BLaER1 (cell line): Measurements from ENCODE around the gene WFDC2.
A peak's percentile ranks its signal among the peaks of the same experiment; 100 is the strongest.

Experiments used
- H3K27ac ChIP-seq: shearing (Covaris generic); formaldehyde crosslinking; 2 replicates; pipeline ENCODE4 v1.8.1; 2022
- H3K27me3 ChIP-seq: shearing (Covaris generic); formaldehyde crosslinking; 2 replicates; pipeline ENCODE4 v1.8.1; 2022
- H3K36me3 ChIP-seq: shearing (Covaris generic); formaldehyde crosslinking; 2 replicates; pipeline ENCODE4 v1.8.1; 2022
- H3K4me1 ChIP-seq: shearing (Covaris generic); formaldehyde crosslinking; 2 replicates; pipeline ENCODE4 v1.8.1; 2022
- H3K4me2 ChIP-seq: shearing (Covaris generic); formaldehyde crosslinking; 2 replicates; pipeline ENCODE4 v1.8.1; 2022
- H3K4me3 ChIP-seq: shearing (Covaris generic); formaldehyde crosslinking; 2 replicates; pipeline ENCODE4 v1.8.1; 2022
- H3K9ac ChIP-seq: shearing (Covaris generic); formaldehyde crosslinking; 2 replicates; pipeline ENCODE4 v1.8.1; 2022
- H3K9me3 ChIP-seq: shearing (Covaris generic); formaldehyde crosslinking; 2 replicates; pipeline ENCODE4 v1.8.1; 2022
- H4K20me1 ChIP-seq: shearing (Covaris generic); formaldehyde crosslinking; 2 replicates; pipeline ENCODE4 v1.8.1; 2022
- Cebpa-rat ChIP-seq: shearing (Covaris generic); IDR thresholded peaks from 2 replicates; pipeline ENCODE4 v1.8.1; 2022

WFDC2 gene

GRCh38 chr20:45469336-45470261, at the start of gene WFDC2:
WFDC2 (plus strand) TSS chr20:45469753; CDS start chr20:45469782, 29 bp downstream.
- Histone ChIP-seq H3K9ac (peak within 1 kb of the TSS; percentile 71), H3K27ac (peak within 1 kb of the TSS; percentile 71), H4K20me1 (no peaks in the 10 kb centered on the region), H3K4me2 (peak within 1 kb of the TSS; percentile 99), H3K4me1 (peaks cover 24% of the 10 kb centered on the region), H3K4me3 (peak within 1 kb of the TSS; percentile 71), H3K27me3 (peaks cover 26% of the 10 kb centered on the region), H3K9me3 (no peaks in the 10 kb centered on the region), H3K36me3 (no peaks in the 10 kb centered on the region)
- TF ChIP-seq Cebpa-rat: no peak

- peaks cover 24% of the 10 kb centered on the region for H3K4me1 ChIP-seq
Observed at GRCh38 chr20:45420125-45420524, 49.4 kb upstream of the WFDC2 start.

GRCh38 chr20:45423700-45424099, 45.9 kb upstream of the WFDC2 start:
- no peaks in the 10 kb centered on the region for H3K27me3 ChIP-seq
- no peaks in the 10 kb centered on the region for H3K9me3 ChIP-seq
- H3K27ac ChIP-seq: no peak overlapping the region
- no peak overlapping the region for H3K4me2 ChIP-seq
- H3K9ac ChIP-seq: no peak overlapping the region
- H3K4me1 ChIP-seq: no peaks in the 10 kb centered on the region
- peaks cover 87% of the 10 kb centered on the region for H3K36me3 ChIP-seq
- peaks cover 10% of the 10 kb centered on the region for H4K20me1 ChIP-seq
- no peak for TF ChIP-seq Cebpa-rat
- no peak overlapping the region for H3K4me3 ChIP-seq

More at GRCh38 chr20:45420125-45420524, 49.4 kb upstream of the WFDC2 start:
- no peak overlapping the region for H3K4me3 ChIP-seq
- TF ChIP-seq Cebpa-rat: no peak
- H3K9me3 ChIP-seq: no peaks in the 10 kb centered on the region
- H3K9ac ChIP-seq: no peak overlapping the region
- H3K27ac ChIP-seq: no peak overlapping the region
- H3K36me3 ChIP-seq: peaks cover 71% of the 10 kb centered on the region
- no peak overlapping the region for H3K4me2 ChIP-seq
- H4K20me1 ChIP-seq: peaks cover 17% of the 10 kb centered on the region
- H3K27me3 ChIP-seq: no peaks in the 10 kb centered on the region

GRCh38 chr20:45425561-45425960, 44.0 kb upstream of the WFDC2 start:
- Histone ChIP-seq H3K4me2 (no peak overlapping the region), H3K36me3 (peaks cover 69% of the 10 kb centered on the region), H3K27ac (no peak overlapping the region), H4K20me1 (no peaks in the 10 kb centered on the region), H3K27me3 (no peaks in the 10 kb centered on the region), H3K4me1 (no peaks in the 10 kb centered on the region), H3K9me3 (no peaks in the 10 kb centered on the region), H3K4me3 (no peak overlapping the region), H3K9ac (no peak overlapping the region)
- TF ChIP-seq Cebpa-rat: no peak

GRCh38 chr20:45426320-45427016, 43.1 kb upstream of the WFDC2 start:
- H3K9ac ChIP-seq: no peak overlapping the region
- no peak overlapping the region for H3K4me3 ChIP-seq
- H3K4me1 ChIP-seq: peaks cover 4% of the 10 kb centered on the region
- no peak overlapping the region for H3K27ac ChIP-seq
- TF ChIP-seq Cebpa-rat: no peak
- no peak overlapping the region for H3K4me2 ChIP-seq
- no peaks in the 10 kb centered on the region for H4K20me1 ChIP-seq
- H3K9me3 ChIP-seq: no peaks in the 10 kb centered on the region
- peaks cover 60% of the 10 kb centered on the region for H3K36me3 ChIP-seq
- H3K27me3 ChIP-seq: no peaks in the 10 kb centered on the region

- Histone ChIP-seq H4K20me1 (no peaks in the 10 kb centered on the region), H3K9me3 (no peaks in the 10 kb centered on the region), H3K27ac (no peak overlapping the region), H3K4me3 (no peak overlapping the region), H3K4me2 (no peak overlapping the region), H3K27me3 (no peaks in the 10 kb centered on the region), H3K4me1 (peaks cover 14% of the 10 kb centered on the region), H3K36me3 (peaks cover 50% of the 10 kb centered on the region), H3K9ac (no peak overlapping the region)
- no peak for TF ChIP-seq Cebpa-rat
Observed at GRCh38 chr20:45427236-45428149, 42.1 kb upstream of the WFDC2 start.

GRCh38 chr20:45429618-45430017, 39.9 kb upstream of the WFDC2 start:
- Histone ChIP-seq H4K20me1 (no peaks in the 10 kb centered on the region), H3K36me3 (peaks cover 28% of the 10 kb centered on the region), H3K9ac (no peak overlapping the region), H3K4me2 (no peak overlapping the region), H3K4me3 (no peak overlapping the region), H3K4me1 (peaks cover 28% of the 10 kb centered on the region), H3K27ac (no peak overlapping the region), H3K9me3 (no peaks in the 10 kb centered on the region), H3K27me3 (no peaks in the 10 kb centered on the region)
- TF ChIP-seq Cebpa-rat: no peak

GRCh38 chr20:45432294-45432693, 37.3 kb upstream of the WFDC2 start:
- no peak overlapping the region for H3K4me3 ChIP-seq

GRCh38 chr20:45433316-45433715, 36.2 kb upstream of the WFDC2 start:
- peak overlapping the region; percentile 69 for H3K4me2 ChIP-seq
- no peak overlapping the region for H3K4me3 ChIP-seq
- H3K4me1 ChIP-seq: peaks cover 36% of the 10 kb centered on the region
- no peaks in the 10 kb centered on the region for H3K9me3 ChIP-seq
- no peak for TF ChIP-seq Cebpa-rat
- H3K27ac ChIP-seq: no peak overlapping the region; the same call in 1 of the 2 replicates
- no peak overlapping the region for H3K9ac ChIP-seq
- H4K20me1 ChIP-seq: no peaks in the 10 kb centered on the region
- H3K36me3 ChIP-seq: no peaks in the 10 kb centered on the region; the same call in 1 of the 2 replicates
- no peaks in the 10 kb centered on the region for H3K27me3 ChIP-seq

More at GRCh38 chr20:45432294-45432693, 37.3 kb upstream of the WFDC2 start:
- Histone ChIP-seq H3K9me3 (no peaks in the 10 kb centered on the region), H3K9ac (no peak overlapping the region), H3K36me3 (peaks cover 4% of the 10 kb centered on the region; the same call in 1 of the 2 replicates), H3K4me1 (peaks cover 36% of the 10 kb centered on the region), H3K27me3 (no peaks in the 10 kb centered on the region), H4K20me1 (no peaks in the 10 kb centered on the region), H3K4me2 (peak overlapping the region; percentile 69), H3K27ac (peak overlapping the region; percentile 64)
- no peak for TF ChIP-seq Cebpa-rat
